Stimulated activated CD8-positive, alpha-beta memory T cell treated with anti-CD3 and anti-CD28 coated beads, Interleukin-7, amount 100 ng/mL, for 24 hours (primary cell): ENCODE results near the gene DPF3.
"Not testable (repeated sequence)": the region's sequence is repeated elsewhere in the genome, so short reads cannot be mapped to it uniquely, and the experiment has no call there.

Source experiments
- DNase-seq: peaks from one replicate; pipeline ENCODE4 v3.0.0-alpha.2; 2020; ENCODE audit warnings: low read depth

The DPF3 gene

DNA sequence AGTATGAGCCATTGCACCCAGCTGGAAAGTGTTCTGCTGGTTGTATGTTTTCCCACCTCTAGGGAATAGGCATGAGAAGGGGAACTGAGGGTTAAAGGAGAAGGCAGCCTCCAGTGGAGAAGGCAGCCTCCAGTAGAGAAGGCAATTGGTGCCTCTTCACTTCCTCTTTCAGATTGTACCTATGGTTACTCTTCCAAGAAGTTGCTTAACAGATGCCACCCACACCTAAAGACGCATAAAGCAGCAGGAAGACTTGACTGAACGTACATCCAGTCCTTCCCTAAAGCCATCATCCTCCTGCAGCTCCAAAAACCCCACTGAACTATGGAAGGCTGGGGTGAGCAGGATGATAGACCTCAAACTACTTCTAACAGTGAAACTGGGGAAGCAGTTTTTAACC lies 13.1 kb downstream of the DPF3 start:
- DNase-seq, result no peak

DNA sequence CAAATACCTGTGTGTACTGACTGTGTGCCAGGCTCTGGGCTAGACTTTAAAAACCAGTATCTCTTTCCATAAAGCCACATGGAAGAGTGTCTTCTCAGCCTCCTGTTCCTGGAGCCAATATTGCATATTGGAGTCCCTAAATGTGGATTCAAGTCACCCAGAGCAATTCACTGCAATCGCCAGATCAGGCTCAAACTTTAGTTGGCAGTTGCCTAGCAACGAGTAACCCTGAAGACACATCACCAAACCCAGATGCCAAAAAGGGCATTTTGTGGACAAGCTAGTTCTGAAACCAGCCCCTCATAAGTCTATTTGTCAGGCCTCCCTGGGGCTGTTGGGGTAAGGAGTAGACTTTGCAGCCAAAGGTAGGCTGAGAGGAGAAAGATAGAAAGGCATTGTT lies 13.7 kb downstream of the DPF3 start:
- DNase-seq, result no peak

DNA sequence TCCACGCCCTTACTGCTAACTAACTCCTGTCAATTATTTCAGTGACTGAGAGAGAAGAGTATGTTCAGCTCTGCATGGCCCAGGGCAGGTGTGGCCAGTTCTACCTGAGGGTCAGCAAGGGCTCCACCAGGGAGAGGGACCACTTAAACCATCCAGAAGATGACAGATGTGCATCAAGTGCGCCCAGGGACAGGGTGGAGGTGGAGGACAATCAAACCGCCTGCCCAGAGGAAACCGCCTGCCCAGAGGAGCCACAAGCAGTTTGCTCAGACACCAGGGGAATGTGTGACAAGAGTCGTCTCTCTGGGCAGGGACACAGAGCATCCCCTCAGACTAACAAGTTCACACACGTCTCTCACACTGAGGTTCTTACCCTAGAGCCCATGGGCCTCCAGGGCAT lies 14.5 kb downstream of the DPF3 start:
- DNase-seq, result no peak

DNA sequence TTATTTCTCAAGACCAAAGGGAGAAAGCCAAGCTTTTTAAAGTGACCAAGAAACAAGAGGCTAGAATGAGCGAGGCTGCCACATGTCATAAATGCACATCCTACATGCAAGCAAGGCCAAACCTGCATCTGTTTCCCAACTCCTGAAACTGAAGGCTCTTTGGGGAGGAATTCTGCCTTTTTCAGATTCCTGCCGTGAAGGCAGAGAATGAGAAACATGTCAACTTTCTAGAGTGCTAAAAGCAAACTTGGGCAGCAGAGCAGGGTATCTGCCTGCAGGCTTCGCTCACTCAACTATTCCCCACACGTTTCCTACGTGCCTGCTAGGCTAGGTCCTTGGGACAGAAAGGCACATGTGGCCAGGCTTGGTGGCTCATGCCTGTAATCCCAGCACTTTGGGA lies 15.2 kb downstream of the DPF3 start:
- DNase-seq, result no peak

DNA sequence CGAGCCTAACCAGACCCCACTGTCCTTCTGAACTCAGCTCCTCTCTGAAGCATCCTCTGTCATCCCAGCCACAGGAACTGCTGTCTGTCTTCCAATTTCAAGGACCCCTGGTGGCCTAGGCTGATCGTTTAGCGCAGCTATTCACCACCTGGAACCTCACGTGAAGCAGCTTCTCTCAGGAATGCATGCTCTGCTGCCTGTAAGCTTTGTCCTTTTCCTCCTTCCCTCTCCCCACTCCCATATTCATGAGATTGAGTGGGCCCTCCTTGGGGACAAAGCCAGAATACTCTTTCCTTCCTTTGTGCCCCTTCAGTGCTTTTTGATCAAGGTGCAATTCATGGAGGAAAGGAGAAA lies 17.2 kb downstream of the DPF3 start:
- DNase-seq, result no peak

DNA sequence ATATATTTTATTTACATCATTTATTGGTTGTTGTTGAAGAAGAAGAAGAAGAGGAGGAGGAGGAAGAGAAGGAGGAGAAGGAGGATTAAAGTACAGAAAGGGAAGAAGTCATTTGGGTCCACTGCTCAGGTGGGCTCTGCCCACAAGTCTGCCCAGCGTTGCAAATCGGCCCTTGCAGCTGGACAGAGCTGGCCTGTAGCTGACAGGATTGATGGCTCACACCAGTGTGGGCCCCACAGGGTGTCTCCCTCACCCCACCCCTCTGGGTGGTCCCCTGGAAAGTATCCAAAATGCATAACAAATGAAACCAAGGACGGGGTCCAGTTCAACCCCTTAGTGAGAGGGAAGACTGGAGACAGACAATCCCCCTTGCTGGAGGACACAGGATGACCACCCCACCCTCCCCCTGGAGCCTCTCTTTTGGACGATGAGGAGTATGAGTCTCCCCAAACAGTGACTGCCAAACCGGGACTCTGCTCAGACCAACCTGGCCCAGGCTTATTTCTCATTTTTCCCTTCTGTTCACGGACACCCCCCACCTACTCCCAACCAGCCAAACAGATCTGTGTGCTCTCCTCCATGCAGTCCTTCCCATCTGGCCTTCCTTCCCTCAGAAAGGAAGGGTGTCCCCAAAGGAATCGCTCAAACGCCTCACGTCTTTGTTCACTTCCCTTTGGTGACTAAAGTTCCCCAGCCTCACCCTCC lies 17.7 kb downstream of the DPF3 start:
- DNase-seq, result no peak

DNA sequence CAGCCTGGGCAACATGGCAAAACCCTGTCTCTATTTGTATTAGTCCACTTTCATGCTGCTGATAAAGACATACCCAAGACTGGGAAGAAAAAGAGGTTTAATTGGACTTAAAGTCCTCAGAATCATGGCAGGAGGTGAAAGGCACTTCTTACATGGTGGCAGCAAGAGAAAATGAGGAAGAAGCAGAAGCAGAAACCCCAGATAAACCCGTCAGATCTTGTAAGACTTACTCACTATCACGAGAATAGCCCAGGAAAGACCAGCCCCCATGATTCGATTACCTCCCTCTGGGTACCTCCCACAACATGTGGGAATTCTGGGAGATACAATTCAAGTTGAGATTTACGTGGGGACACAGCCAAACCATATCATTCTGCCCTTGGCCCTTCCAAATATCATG lies 23.0 kb downstream of the DPF3 start:
- not testable (repeated sequence) for DNase-seq

DNA sequence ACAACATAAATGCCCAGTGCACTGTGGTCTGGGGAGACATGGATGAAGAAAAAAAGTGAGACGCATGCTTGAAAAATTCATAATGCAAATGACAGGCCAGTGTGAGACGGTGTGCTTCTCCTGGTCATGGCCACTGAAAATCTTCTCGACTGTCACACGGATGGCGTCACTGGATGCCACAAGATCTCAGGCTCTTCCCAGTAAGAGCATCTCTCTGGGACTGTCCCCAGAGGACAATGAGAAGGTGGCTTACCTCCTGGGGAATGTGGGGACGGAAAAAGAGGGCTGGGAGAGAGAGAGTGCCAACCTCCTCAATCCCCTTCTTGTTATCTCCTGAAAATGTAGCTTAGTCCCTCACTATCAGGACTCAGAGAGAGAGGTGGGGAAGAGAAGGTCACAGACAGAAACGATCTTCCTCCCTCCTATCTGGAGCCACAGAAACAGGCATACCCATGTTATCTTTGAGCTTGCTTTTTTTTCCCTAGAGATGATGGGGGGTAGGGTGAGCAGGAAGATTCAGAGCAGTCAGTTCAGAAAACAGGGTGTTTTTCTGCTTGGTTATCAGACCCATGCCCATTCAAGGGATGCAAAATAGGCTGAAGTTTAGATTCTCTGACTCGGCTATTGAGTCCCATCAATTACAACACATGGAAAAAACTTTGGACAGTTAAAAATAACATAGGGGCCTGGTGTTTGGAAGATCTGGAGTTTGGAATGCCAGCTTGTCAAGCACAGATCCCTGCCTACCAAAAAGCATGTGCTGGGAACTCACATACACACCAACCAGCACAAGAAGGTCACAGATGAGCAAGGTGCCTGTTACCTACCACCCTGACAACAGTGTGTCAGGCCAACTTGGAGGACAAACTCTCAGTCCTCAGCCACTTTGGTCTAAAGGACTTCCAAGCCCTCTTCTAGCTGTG lies 24.2 kb downstream of the DPF3 start:
- DNase-seq, result no peak

DNA sequence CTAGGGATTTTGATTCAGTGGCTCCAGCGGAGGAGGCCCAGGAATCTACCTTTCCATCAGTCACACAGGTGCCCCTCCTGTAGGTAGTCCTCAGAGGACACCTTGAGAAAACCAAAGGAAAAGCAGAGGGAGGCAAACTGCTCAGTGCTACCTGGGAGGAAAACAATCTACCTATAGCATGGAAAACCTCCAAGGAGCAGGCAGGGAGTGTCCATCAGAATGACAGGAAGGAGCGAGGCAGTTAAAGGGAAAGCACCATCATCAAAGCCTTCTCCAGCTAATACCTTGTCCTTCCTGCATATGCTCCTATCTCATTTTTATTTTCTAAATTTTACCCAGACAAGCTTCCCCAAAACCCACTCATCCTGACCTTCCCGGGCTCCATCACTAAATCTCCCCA lies 25.4 kb downstream of the DPF3 start:
- no peak for DNase-seq

DNA sequence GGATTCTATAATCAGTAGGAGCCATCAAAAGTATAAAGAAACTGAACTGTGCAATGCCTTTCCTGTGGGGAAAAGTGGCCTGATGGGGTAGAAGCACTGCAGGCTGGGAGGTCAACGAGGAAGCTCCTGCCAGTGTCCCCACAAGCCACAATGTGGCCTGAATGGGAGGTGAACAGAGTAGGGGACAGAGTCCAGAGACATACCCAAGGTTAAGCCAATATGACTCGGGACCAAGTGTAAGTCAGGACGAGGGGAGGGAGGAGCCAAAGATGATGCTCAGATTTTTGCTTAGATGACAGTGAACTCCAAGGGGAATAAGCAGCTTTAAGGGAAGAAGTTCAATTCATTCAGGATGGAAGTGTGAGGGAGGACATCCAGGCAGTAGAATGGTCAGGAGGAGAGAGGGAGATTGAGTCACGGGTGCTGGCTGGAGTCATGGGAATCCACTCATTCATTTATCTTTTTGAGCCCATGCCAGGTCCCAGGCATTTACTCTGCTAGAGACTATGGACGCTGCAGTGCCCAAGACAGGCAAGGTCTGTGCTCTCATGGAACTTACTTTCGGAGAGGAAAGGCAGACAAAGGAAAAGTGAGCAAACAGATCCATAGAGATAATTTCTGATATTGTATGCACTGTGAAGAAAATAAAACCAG lies 29.1 kb downstream of the DPF3 start:
- DNase-seq, result no peak

DNA sequence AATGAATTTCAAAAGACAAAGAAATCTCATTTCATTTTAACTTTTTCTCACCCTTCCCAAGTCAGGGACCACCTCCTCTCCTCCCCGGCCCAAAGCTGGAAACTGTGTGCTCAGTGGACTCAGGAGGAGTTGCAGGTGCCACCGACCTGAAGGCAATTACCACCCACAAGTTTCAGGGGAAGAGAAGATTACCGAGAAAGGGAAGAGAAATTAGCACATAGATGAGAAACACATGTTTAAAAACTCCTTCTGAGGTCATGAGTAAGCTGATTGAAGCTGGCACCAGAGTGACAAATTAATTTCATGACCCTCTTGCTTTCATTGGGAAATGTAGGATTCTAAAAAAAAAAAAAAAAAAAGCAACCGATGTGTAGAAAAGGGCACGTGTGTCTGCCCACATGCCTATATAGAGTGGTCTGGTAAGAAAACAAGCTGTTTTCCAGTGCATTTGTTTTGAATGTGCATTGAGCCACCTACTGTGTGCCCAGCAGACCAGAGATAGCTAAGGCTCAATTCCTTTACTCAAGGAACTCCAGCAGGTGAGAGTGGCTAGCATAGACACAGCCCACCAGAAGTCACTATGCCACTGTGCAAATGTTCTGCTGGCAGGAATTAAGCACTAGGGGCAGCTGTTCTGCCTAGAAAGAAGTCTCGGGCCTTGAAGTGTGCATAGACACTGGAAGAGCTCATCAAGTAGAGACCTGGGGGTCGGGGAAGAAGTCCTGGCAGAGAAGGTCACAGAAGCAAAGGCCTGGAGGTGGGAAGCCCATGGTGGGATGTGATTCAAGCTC lies 30.5 kb downstream of the DPF3 start:
- no peak for DNase-seq

DNA sequence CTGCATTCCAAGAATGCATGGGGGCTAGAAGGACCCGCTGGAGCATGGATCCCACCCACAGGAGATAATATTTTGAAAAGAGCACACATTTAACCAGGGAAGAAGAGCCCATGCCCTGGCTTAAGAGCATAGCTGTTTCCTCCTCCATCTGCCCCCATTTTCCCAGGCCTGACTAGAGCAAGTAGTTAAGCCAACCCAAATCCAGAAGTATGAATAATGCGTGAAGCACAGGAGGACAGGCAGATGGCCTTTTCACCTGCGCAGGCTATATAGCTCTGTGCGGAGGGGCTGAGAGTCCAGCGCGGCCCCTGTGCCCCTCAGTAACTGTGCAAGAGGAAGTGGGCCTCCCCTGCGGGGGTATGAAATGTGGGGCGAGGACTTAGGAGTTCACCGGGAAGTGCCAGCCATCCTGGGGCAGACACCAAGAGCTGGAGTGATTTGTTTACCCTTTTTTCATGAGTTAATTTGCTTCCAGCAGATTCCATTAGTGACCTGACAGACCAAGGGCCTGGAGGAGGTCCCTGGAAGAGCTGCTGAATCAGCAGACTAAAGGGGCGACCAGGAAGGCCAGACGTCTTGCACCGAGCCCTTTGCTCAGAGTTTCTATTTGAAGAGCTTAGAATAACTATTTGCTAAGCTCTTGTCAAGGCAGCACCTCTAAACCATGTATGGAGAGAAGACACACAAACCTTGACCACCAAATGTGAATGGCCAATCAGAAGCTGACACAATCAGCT lies 37.2 kb downstream of the DPF3 start:
- DNase-seq, result no peak

DNA sequence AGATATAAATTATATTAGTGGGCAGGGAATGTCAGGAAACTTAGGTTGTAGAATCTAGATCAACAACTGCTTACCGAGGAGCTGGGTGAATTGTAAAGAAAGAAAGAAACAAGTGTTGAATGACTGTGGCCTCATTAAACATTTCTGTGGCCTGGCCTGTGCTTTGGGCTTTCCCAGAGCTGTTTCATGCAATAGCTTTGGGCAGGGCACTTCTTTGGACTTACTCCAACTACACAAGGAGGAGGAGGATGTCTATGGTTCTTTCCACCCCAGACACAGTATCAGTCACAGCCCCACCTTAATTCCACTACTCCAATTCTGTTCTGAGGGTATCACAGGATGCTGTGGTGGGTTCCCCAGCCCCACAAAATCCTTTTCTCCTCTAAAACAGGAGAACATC lies 38.0 kb downstream of the DPF3 start:
- DNase-seq, result no peak

DNA sequence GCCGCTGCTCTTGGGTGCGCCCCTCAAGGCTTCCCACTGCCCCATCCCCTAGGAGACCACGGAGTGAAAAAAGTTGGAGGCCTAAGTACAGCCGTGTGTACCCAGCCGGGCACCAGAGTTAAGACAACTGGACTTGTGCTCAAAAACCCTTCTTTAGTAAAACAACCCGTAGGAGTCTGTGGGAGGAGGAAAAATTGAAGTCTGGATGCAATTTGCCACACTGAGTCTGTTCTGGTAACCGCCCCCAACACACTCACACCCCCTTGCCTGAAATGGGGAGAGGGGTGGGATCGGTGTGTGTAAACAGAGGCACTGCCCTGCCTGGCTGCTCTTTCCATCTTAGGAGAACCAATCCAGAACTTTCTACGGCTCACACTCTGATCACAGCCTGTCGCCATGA lies 41.7 kb downstream of the DPF3 start:
- DNase-seq, result no peak

DNA sequence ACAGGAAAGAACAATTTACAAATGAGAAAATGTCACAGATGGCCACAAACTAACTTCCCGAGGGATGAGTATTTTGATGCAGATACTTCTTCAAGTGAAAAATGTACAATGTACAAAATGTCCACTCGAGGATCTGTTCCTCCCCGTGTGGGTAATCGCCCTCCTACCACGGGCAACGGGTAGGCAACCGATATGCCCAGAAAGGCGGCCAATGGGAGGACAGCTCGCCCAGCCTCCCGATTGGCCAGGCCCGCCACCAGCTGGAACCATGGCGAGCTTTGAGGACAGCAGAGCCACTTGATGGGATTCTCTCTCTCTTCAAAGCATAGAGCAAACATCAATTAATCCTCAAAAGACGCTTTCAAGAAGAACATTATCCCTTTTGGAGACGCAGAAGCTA lies 42.3 kb downstream of the DPF3 start:
- no peak for DNase-seq

DNA sequence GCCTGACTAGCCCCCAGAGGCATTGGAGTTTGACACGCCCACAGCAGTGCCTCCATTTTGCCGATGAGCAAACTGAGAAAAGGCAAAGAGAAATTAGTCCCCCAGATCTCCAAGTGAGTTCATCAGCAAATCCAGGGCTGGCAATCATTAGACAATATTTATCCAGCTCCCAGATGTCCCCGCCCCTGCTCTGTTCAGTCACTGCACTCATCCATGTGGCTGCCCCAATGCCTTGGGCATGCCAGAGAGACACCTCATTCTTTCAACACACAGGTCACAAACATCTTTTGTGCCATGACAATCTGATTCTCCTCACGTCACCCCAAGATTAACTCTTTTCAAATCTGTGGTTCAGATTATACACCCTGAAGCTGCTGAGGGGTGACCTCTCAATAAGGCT lies 43.5 kb downstream of the DPF3 start:
- no peak for DNase-seq

DNA sequence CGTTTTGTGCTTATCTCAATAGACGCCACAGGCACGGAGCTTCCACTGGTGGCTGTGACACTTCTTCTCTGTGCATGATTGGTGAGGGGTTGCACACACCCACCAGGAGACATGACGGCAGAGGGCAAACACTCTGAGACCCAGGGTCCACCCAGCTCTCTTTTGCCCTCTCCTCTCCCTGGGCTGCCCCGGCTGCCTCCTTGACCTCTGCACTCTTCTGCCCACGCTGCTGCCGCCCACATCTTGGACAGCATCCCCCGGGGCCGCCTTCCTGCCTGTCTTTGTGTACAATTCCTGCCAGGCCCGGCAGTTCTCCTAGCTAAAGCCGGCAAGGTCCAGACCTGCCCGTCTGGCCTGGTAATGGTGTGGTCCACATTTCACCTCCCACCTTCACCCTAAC lies 44.7 kb downstream of the DPF3 start:
- DNase-seq, result no peak

DNA sequence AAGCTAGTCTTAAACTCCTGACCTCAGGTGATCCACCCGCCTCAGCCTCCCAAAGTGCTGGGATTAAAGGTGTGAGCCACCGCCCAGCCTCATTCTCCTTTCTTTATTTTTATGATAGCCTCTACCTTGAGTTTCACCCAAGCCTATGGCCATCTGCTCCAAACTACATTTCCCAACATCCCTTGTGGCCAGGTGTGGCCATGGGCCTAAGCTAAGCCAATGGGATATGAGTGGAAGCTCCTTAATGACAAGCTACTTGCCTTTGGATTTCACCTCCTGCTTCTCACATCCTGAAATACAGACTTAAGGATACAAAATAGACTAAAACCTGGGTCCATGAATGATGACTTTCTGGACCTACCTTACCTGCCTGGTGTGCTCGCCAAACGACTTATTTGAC lies 46.2 kb downstream of the DPF3 start:
- DNase-seq, result no peak

DNA sequence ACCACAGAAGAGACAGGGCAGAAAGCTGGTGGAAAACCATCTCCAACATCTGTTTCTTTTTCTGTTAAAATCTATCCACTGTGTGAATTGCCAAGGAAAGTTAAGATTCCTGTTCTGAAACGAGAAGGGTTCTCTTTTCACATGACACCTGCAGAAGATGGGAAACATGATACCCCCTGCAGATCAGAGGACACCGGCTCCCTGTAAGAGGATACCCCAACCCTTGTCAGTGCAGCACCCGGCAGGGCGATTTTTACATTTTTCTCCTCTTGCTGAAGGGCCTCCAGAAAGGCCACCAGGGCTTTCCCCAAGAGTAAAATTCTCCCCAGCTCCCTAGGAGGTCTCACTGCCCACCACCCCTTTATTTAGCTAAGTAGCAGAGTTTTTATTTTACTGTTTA lies 48.2 kb downstream of the DPF3 start:
- no peak for DNase-seq

DNA sequence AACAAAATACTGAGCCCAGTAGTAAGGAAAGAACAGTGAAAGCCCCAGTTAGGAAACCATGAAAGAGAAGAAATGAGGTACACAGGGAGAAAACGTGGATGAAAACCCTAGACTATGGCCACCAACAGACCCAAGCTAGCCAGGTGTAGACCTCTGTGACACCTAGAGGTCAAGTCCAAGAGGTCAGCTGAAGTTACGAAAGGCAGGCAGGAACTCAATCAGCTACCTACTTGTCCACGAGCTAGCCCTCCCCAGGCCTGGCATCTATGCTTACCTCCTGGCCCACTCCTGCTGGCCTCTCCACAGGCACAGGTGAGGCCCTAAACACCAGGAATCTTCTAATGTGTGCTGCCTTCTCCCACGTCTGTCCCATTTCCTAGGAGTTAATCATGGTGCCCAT lies 48.7 kb downstream of the DPF3 start:
- DNase-seq, result no peak

DNA sequence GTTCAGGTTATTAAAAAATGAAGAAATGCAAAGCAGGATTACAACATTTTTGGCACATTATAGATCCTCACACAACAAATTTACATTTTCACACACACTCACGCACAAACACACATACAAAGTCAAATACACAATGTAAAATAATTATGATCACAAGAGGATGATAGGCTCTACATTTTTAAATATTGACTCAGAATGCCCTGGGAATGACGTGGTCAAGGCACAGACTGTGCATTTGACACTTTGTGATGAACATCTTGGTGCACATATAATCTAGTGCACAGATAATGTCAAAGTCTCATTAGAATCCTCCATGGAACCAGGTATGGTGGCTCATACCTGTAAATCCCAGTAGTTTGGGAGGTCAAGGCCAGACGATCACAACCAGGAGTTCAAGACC lies 49.4 kb downstream of the DPF3 start:
- no peak for DNase-seq
